Measurements from ENCODE around the gene GMPR2.
A peak's percentile ranks its signal among the peaks of the same experiment; 100 is the strongest.

Gene GMPR2

GRCh38 chr14:24234095-24235005 is 1.6 kb downstream of the GMPR2 start:
- DNase-seq (ENCODE audit: low read depth in 1 of 2, low spot score in 1 of 2), result no peak
- Histone ChIP-seq H3K4me3 (replicated peaks; ENCODE audit: insufficient read depth, low read length) (no peak overlapping the region), H3K27me3 (ENCODE audit: insufficient read depth, poor library complexity, severe bottlenecking) (no peaks in the 10 kb centered on the region), H3K27ac (replicated peaks) (no peak overlapping the region)
- TF ChIP-seq GABPA (IDR thresholded peaks at IDR 0.05; ENCODE audit: low read depth), result no peak
- no peak for TF ChIP-seq REST (IDR thresholded peaks at IDR 0.05; ENCODE audit: insufficient replicate concordance, low read depth)
- no peak for TF ChIP-seq SPI1 (IDR thresholded peaks at IDR 0.05; ENCODE audit: borderline replicate concordance, low read depth)
- no peak for TF ChIP-seq POLR2AphosphoS5 (IDR thresholded peaks at IDR 0.05; ENCODE audit: low read depth)
- TF ChIP-seq CTCF (IDR thresholded peaks at IDR 0.05; ENCODE audit: insufficient read depth, low read length), result no peak

GRCh38 chr14:24235804-24236688 is 3.3 kb downstream of the GMPR2 start:
- Histone ChIP-seq H3K27ac (replicated peaks) (no peak overlapping the region), H3K4me3 (replicated peaks; ENCODE audit: insufficient read depth, low read length) (no peak overlapping the region), H3K27me3 (ENCODE audit: insufficient read depth, poor library complexity, severe bottlenecking) (no peaks in the 10 kb centered on the region)
- TF ChIP-seq CTCF (IDR thresholded peaks at IDR 0.05; ENCODE audit: insufficient read depth, low read length) (no peak), GABPA (IDR thresholded peaks at IDR 0.05; ENCODE audit: low read depth) (no peak), SPI1 (IDR thresholded peaks at IDR 0.05; ENCODE audit: borderline replicate concordance, low read depth) (no peak), REST (IDR thresholded peaks at IDR 0.05; ENCODE audit: insufficient replicate concordance, low read depth) (no peak), POLR2AphosphoS5 (IDR thresholded peaks at IDR 0.05; ENCODE audit: low read depth) (no peak)
- no peak for DNase-seq (ENCODE audit: low read depth in 1 of 2, low spot score in 1 of 2)

- Histone ChIP-seq H3K27ac (replicated peaks) (no peak overlapping the region), H3K4me3 (replicated peaks; ENCODE audit: insufficient read depth, low read length) (no peak overlapping the region), H3K27me3 (ENCODE audit: insufficient read depth, poor library complexity, severe bottlenecking) (no peaks in the 10 kb centered on the region)
- DNase-seq (ENCODE audit: low read depth in 1 of 2, low spot score in 1 of 2), result no peak
- no peak for TF ChIP-seq SPI1 (IDR thresholded peaks at IDR 0.05; ENCODE audit: borderline replicate concordance, low read depth)
- TF ChIP-seq CTCF (IDR thresholded peaks at IDR 0.05; ENCODE audit: insufficient read depth, low read length), result no peak
- 0 out of 2 replicates have a peak, but pooled peaks have one; percentile 7 for TF ChIP-seq POLR2AphosphoS5 (IDR thresholded peaks at IDR 0.05; ENCODE audit: low read depth)
- no peak for TF ChIP-seq REST (IDR thresholded peaks at IDR 0.05; ENCODE audit: insufficient replicate concordance, low read depth)
- no peak for TF ChIP-seq GABPA (IDR thresholded peaks at IDR 0.05; ENCODE audit: low read depth)
These were observed 4.1 kb downstream of the GMPR2 start for GRCh38 chr14:24236689-24237462.

Data from HL-60 (cell line).